Measurements from ENCODE around the gene PPP2R2D.

DNA sequence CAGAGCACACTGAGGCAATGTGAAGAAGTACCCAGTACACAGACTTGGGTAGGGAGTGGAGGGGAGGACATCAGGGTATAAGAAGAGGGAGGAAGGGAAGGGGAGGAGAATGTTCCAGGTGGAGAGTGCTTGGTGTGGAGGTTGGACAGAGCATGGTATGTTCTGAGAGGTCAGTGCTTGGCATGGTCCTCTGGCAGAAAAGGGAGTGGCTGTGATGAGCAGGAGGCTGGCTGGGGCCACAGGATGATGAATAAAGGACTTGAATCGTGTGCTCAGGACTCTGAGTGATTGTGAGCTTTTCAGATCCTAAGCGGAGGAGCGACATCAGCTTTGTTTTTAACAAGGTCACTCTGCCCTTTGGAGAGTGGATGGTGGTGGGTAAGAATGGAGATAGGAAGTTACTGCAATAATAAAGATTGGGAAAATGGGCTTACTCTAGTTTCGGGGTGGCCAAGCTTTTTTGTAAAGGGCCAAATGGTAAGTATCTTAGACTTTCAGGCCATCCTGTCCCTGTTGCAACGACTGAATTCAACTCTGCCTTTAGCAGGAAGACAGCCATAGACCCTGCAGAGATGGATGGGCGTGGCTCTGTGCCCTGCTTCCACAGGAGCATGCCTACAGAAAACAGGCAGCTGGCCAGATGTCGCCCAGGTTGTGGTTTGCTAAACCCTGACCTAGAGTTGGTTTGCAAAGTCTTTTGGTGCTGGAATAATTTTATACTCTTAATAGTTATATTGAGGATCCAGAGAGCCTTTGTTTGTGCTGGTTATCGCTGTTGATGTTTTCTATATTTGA is 8.4 kb downstream of the PPP2R2D start:
- no peak for TF ChIP-seq ARNT (IDR thresholded peaks at IDR 0.05)
- no peak for TF ChIP-seq SUZ12 (IDR thresholded peaks at IDR 0.05)
- TF ChIP-seq ZNF384 (IDR thresholded peaks at IDR 0.05) = no peak
- TF ChIP-seq FOXA1 (IDR thresholded peaks at IDR 0.05) = no peak
- no peak for TF ChIP-seq FOXK2 (IDR thresholded peaks at IDR 0.05)
- TF ChIP-seq CTBP1 (IDR thresholded peaks at IDR 0.05; ENCODE audit: borderline replicate concordance) = no peak
